GF-D8 (cell line): Measurements from ENCODE around the gene PSMB8.
A peak's percentile ranks its signal among the peaks of the same experiment; 100 is the strongest.

Experiments used
- DNase-seq: peaks from one replicate; lab custom pipeline; 2025; lab: John Stamatoyannopoulos, UW

The PSMB8 gene

DNA sequence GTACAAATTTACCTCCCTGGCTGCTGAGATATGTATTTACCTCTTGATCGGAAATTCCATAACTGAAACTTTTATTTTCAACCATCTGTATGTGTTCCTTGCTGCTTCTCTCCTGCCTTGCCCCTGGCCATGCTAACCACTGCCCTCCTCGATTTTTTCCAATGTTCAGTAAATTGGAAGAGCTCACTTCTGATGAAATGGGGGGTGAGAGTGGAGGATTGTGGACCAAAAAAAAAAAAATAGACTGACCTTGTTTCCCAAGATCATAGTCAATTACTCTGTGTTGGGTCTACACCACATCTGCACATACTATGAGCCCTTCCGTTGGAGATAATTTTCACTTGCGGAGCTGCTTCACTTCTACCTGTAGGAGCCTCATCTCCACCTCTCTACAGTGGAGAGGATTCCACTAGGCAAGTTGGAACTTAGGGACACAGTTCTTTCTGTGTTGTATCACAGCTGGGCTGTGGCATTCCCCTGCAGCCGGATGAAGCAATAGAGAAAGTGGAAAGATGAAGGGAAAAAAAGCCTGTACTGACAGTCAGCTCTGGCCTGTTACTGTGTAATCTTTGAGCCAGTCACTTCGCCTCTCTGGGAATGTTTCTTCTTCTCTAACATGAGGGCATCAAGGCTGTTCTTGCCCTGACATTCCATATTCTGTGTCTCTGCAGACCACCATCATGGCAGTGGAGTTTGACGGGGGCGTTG, 11.8 kb upstream of the PSMB8 start:
- DNase-seq: no peak

DNA sequence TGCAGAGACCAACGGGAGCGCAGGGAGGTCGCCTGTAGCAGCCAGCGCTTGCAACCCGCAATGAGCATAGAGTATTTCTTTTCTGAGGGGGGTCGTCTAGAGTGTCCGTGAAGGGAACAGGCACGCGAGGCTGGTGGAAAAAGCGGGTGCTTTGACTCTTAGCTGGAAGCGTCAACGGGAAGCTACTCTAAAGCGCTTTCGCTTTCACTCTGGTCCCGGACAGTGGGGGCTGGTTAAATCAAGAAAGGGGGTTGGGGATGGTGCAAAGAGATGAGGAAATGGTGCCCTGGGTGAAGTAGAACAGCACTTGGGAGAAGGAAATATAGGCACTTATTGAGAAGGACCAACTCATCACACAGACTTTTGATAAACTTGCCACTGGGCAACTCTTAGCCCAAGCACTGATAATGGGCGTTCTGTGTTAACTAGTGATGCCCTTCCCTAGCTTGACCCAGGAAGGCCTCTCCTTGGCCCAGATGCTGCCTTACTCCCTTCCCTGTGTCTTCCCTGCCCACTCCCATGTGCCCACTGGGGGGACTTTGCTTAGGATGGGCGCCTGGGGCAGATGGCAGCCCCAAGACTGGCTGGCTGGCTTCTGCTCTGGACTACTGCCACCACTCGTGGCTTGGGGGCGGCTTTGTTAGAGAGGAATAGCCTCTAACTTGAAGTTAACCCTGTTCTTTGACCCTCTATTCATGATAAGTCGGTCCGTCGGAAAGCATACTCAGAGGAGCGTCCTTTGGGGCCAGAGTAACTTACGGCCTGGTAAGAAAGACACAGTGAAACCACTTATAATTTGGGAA, 10.7 kb upstream of the PSMB8 start:
- DNase-seq: no peak

DNA sequence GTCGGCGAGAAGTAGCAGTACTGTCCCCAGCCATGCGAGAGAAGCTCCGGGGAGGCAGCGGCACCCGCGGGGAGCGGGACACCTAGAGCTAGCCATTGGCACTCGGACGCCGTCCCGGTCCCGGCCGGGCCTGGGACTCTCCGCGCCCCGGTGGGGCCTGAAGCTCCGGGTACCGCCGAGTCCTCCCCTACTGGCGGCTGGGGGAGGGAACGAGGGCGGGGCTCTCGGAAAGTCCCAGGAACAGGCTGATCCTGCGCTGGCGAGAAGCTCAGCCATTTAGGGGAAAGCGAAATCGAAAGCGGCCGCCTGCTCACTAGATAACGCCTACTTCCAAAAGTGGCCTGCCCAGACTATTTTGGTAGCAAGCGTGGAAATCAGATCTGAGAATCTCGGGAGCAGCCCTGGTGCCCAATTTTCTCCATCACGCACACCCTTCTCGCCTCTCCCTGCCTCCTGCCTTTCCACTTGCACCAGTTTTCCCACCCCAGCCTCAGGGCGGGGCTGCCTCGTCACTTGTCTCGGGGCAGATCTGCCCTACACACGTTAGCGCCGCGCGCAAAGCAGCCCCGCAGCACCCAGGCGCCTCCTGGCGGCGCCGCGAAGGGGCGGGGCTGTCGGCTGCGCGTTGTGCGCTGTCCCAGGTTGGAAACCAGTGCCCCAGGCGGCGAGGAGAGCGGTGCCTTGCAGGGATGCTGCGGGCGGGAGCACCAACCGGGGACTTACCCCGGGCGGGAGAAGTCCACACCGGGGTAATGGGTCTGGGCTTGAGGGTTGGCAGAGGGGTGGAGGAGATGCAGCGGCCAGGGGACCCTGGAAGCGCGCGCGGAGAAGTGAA, 9.9 kb upstream of the PSMB8 start, which contains the start of the genes PSMB9 and TAP1:
Gene PSMB9 (plus strand): TSS at position 652 of the 835 bp plus-strand sequence. CDS start 38 bp downstream, at position 690.
Gene TAP1 (minus strand): TSS at position 164 of the 835 bp plus-strand sequence. CDS start 68 bp downstream, at position 96.
- peak; percentile 73 for DNase-seq

DNA sequence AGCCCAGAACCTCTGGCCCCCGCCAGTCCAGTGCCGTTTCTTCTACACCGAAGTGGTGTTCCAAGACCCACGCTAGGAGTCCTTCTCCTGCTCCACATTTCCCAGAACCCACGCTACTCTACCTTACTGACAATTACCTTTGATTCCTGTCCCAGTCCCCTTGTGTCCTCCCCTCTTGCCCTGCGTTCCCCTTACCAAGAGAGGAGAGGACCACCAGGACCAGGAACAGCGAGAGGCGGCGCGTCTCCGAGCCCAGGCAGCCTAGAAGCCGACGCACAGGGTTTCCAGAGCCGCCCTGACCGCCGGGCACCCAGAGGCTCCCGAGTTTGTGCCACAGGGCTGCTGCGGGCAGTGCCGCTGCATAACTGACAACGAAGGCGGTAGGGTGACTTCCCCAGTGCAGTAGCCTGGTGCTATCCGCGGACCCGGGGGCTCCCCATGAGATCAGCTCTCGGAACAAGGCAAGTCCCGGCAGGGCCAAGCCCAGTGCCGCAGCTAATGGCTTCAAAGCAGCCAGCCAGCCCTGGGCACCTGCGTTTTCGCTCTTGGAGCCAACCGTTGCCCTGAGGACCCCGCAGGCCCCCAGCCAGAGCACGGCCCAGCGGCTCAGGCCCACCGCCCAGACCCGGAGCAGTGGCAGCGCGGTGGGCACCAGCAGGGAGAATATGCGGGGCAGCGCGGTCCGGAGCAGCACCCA, 9.1 kb upstream of the PSMB8 start:
- DNase-seq: no peak

DNA sequence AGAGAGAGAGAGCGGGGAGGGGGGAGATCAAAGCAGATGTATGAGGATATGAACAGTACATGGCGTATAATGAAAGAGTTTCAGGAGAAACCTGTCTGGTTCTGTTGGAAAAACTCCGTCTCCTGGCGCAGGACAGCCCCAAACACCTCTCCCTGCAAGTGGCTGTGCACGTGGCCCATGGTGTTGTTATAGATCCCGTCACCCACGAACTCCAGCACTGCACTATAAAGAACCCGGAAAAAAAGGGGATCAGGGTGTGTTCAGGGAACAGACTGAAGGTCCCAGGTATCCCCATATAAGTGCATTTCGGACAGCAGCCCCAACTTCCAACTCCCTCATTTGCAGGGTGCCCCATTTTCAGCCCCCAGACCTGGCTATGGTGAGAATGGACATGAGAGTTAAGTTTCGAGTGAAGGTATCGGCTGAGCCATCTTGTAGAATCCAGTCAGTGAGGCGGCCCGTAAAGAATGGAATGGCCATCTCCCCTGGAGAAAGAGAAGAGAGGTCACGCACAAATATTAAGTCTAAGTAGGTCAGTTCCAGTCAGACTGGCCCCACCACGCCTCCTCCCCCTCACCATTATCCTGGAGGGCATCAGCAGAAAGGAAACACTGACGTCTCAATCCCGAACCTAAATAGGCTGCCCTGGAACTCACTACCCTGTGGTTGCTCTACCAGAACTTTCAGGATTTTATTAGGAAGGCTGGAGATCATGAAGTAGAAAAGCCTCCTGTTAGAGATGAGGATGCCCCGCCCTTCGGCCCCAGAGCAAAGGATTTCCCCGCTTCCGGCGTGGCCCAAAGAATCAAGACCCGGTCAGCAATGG, 8.4 kb upstream of the PSMB8 start:
- no peak for DNase-seq

DNA sequence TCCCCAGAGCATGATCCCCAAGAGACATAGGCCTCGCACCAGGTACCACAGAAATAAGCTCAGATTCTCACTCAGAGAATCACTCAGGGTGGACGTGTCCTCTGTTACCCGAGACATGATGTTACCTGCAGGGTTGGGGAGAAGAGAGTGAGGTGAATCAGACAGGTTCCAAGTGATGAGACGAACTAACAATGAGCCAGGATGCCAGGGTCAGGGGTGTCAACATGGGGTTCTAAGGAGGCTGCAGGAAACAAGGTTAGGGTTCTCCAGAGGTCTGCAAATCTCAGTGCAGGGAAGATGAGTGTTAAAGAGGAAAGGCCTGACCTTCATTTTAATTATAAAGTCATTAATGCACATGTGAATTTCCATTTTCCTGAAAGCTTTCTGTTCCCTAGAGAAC, 7.2 kb upstream of the PSMB8 start:
- DNase-seq: no peak

DNA sequence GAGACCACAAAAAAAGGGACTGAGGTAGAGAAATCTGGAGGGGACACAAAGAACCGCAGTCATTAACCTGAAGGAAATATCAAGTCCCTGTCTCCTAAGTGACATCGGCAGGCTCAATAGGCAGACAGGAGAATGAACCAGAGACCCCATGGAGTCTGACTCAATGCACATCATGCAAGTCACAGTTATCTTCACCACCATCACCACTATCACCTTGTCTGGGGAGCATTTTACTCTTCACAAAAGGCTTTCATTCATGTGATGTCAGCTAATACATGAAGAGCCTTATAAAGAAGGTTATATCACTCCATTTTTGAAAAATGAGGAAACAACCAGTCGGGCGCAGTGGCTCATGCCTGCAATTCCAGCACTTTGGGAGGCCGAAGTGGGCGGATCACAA, 5.3 kb upstream of the PSMB8 start:
- no peak for DNase-seq

DNA sequence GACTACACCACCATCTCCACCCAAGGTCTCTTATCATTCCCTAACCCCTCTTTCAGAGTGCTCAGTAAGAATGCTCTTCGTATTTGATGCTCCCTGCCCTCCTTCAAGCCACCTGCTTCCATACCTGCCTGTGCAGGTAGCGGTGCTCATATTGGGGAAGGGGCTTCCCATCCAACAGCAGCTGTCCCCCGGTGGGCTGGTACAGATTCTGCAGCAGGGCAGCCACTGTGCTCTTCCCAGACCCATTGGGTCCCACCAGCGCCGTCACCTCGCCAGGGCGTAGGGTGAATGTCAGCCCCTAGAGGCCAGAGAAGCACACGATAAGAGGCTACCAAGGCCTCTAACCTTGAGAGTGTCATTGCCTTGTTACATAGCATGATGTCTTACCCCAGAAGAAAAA, 3.9 kb upstream of the PSMB8 start:
- DNase-seq: no peak

DNA sequence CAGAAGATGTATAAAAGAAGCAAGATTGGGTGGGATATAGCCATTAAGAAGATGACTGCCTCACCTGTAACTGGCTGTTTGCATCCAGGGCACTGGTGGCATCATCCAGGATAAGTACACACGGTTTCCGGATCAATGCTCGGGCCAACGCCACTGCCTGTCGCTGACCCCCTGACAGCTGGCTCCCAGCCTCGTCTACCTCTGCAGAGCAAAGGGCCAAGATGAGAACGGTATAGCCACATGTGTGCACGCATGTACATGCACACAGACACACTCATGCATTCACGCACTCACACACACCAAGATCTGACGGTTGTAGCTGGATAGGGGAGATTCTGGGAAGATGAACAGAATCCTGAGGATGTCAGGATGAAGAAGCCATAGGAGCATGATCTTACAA, 3.2 kb upstream of the PSMB8 start:
- DNase-seq: no peak

DNA sequence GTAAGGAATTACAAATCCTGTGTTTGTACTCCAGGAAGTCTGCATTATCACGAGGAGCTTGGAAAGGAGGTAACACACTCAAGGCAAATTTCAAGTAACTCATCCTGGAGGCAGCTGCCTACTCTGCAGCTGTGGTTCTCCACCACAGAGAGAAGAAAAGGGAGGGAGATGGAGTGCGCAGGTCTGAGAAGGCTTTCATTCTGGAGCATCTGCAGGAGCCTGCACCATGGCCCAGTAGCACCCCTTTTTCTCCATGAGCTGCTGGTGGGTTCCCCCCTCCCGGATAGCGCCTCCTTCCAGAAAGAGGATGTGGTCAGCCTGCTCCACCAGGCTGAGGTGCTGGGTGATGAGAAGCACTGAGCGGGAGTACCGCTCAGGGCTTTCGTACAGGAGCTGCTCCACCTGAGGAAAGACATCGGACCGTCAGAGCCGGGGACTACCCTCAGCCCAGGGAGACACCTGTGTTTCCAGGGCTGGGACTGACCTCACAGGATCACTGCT, 1.6 kb upstream of the PSMB8 start:
- peak; percentile 51 for DNase-seq

DNA sequence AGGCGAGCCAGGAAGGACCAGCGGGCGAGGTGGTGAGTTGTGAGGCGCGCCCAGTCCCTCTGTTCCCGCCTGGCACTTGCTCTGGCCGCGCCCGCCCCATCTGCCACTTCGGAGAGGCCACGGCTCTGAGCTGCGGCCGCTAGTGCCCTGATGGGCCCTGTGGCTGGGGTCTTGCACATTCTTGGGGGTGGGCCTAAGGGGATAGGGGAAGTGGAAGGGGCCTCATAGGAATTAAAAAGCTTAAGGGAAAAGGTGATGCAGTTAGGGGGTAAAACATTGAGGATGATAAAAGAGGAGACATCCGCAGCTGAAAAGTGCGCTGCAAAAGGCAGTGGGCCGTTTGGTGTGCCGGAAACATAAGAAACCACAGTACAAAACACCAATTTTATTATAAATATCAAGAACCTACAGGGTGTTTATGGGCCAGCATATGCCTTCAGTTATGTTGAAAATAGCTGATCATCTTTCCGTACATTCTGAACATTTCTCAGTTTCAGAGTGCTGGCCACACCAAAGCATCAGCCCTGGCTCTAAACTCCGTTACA, 1.1 kb upstream of the PSMB8 start:
- DNase-seq: no peak

DNA sequence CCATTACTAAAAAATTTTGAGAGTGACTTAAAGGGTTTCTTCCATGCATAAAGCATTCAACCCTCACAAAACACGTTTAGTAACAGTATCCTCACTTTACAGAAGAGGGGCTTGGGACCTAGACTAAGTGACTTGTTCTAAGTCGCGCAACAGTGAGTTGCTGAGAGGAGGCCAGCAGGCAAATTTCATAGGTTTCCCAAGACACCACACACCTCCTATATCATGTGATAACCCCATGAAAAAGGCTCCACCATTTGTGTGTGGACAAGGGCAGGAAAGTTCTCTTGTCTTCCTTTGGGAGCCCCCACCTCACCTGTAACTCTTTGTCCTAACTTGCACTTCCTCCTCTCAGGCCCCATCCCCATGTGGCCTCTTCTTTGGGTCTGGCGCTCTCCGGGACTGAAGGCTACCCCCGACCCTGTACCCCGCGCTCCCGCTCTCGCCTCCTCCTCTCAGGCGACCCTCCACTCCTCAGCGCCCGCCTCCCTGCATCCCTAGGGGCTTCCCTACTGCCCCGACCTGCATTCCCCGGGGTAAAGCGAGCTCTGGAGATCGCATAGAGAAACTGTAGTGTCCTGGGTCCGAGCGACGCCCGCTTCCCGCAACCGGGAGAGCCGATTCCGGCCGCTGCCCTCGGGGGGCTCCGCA, 392 bp downstream of the PSMB8 start:
- DNase-seq: no peak

DNA sequence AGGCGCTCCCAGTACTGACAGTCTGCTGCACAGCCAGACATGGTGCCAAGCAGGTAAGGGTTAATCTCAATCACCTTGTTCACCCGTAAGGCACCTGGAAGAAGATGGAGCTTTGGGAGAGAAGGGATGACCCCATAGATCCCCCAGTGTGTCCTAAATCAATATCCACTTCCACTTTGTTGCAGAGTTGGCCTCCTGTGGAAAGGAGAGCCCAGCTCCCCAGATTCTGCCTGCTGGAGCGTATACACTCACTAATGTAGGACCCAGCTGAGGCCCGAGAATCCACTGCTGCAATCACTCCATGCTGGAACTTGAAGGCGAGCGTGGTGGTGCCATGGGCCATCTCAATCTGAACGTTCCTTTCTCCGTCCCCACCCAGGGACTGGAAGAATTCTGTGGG, 1.2 kb downstream of the PSMB8 start:
- no peak for DNase-seq

DNA sequence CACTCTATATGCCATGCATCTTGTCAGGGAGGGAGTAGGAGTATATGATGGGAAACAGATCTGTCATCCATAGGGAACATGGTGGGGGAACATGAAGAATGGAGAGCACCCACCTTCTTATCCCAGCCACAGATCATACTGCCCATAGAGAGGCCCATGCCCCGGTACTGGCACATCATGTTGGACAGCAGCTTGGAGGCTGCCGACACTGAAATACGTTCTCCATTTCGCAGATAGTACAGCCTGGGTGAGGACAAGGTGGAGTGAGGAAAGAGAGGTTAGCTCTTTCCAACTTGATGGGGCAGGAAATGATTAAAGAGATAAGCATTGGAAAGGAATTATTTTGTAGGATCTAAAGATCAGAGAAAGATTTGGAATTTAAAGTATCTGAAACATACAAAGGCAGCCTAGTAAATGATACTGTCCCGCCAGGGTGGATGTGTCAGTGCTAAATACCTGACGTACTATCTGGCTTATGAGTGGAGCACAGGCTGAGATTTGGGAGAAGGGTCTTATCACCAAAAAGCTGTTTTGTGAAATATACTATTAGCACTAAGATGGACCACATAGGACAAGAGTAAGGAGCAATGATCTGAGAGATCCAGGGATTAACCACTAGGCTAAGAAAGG, 1.7 kb downstream of the PSMB8 start:
- no peak for DNase-seq

DNA sequence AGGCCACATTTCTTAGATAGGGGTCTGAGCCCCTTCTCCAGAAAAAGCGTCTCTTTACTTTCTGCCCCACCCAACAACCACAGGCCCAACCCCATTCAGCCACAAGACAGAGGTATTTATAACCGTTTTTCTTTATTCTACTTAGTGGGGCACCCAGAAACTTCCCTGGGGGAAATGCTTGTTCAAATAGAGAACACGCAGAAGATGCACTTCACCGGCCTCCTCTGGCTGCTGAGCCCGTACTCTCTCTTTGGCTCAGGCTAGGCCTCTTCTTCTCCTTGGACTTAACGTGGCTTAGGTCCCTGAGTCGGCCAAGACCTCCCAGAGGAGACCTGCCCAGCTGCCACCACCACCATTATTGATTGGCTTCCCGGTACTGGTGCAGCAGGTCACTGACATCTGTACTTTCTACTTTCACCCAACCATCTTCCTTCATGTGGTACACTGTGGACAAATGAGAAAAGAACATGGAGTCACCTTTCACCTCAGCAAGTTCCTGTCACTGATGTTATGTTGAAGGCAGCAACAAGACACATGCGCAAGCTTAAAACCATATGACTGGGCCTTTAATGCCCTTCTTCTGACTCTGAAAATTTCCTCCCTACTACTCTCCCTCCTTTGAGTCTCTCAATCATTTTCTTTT, 3.1 kb downstream of the PSMB8 start:
- no peak for DNase-seq

DNA sequence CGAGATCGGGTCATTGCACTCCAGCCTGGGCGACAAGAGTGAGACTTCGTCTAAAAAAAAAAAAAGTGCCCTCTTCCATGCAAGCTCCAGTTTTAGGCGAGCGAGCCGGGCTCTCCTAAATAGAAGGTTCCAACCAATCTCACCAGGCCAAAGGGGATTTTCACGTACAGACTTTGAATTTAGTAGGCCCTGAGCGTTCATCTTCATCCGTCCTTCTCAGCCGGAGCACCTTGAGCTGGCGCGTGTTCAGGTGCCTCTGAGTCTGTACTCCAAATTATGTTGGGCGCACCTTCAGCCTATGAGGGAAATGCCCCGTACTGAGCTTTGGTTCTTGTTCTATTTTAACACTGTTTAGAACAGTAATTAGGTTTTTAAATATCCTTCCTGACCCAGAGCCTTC, 4.5 kb downstream of the PSMB8 start:
- DNase-seq: no peak

DNA sequence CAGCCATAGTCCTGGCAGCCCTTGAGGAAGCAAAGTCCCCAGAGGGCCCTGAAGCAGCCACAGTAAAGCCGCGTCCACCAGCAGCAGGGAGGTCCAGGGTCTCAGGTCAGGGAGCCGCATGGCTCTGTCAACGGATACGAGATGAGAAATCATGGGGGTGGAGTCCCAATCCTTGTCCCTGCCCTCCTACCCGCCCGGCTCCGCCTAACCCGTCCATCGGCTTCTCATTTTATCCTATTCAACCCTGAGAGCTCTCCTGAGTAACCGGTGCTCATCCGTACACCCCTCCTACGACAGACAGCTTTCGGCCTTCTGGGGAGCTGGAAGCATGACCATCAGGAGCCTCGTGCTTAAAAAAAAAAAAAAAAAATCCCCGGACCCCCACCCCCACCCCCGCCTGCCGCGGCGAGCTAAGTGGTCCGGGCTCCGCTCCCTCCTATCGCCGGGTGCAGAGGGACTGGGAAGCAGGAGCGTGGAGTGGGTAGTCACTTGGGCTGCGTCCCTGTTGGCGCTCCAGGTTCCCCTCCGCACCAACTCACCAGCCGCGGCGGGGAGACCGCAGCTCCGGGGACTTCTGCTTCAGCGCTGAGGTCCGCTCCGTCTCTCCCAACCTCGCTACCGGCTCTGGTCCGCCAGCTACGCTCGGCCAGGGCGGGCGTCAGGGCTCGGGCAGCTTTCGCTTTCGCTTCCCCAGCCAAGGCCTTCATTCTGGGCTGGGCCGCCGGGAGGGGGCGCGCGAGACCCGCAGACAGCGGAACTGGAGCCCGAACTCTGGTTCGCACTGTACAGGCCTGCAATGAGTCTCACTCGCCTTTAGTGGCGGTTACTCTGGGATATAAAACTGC, 5.5 kb downstream of the PSMB8 start, which contains the start of gene TAP2:
Gene TAP2 (minus strand): TSS at position 626 of the 845 bp plus-strand sequence. CDS start 506 bp downstream, at position 120.
- peak; percentile 74 for DNase-seq

DNA sequence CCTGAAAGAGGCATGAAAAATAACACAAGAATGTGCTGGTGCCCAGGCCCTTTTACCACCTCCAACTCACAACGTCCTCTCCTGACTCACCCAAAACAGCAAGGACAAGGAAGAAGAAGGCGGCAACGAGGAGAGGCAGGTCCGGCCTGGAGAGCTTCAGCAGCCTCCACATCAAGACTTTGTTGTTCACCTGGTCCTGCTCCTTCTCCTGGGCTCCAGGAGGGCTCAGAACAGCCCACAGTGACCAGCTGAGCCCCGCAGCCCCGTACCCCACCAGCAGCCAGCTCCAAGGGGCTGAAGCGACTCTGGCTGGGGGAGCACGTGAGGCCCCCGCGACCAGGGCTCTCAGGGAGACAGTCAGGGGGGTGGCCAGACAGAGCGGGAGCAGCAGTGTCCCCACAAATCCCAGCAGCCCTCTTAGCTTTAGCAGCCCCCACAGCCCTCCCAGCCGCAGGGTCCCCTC, 6.2 kb downstream of the PSMB8 start:
- no peak for DNase-seq
